HepG2 (cell line): ENCODE data around the gene GTPBP6. TPM values are rescaled to one million over a fixed set of nuclear protein-coding genes. Genes with fewer than 3 reads are reported as not detected.

Experiments used
- AHR ChIP-seq: IDR thresholded peaks from 2 replicates; pipeline ENCODE4 v1.6.1; 2018; ENCODE audit warnings: missing genetic modification reagents, missing compliant biosample characterization
- ARNT ChIP-seq: fragments of 450-650 bp; IDR thresholded peaks from 2 replicates; pipeline ENCODE4 v1.6.1; 2017
- BORCS8-MEF2B ChIP-seq: sonication (generic); formaldehyde crosslinking; IDR thresholded peaks from 2 replicates; pipeline ENCODE4 v1.8.0; 2022; ENCODE audit warnings: mild to moderate bottlenecking, missing genetic modification reagents
- CBX2 ChIP-seq, 2 experiments: fragments of 200-600 bp in 1 of 2; sonication (generic); formaldehyde crosslinking in 1 of 2; IDR thresholded peaks; 2 replicates each; pipeline versions ENCODE4 v1.7.0 to v1.8.1; 2018 to 2022; ENCODE audit warnings: low read depth in 2 of 2, low read length in 1 of 2, mild to moderate bottlenecking in 1 of 2, missing genetic modification reagents in 1 of 2
- GATA4 ChIP-seq: sonication (generic); IDR thresholded peaks from 2 replicates; pipeline ENCODE4 v1.6.1; 2016; ENCODE audit warnings: antibody characterized with exemption, low read depth, borderline replicate concordance
- KDM2A ChIP-seq: sonication (generic); formaldehyde crosslinking; IDR thresholded peaks from 2 replicates; pipeline ENCODE4 v1.4.0; 2020; ENCODE audit warnings: low read depth, missing genetic modification reagents, borderline replicate concordance
- NR2C2 ChIP-seq: sonication (generic); formaldehyde crosslinking; IDR thresholded peaks from 2 replicates; pipeline ENCODE4 v1.4.0; 2020; ENCODE audit warnings: missing genetic modification reagents, mild to moderate bottlenecking, moderate library complexity, borderline replicate concordance
- NRL ChIP-seq: sonication (generic); formaldehyde crosslinking; IDR thresholded peaks from 2 replicates; pipeline ENCODE4 v1.5.0; 2020; ENCODE audit warnings: missing genetic modification reagents, mild to moderate bottlenecking, moderate library complexity, borderline replicate concordance
- RBM39 ChIP-seq: fragments of 200-400 bp; formaldehyde crosslinking; IDR thresholded peaks from one replicate; pipeline ENCODE4 v1.6.1; 2018; ENCODE audit warnings: antibody characterized with exemption, mild to moderate bottlenecking, low read depth, low read length; ENCODE audit not compliant: poor library complexity, severe bottlenecking
- SSRP1 ChIP-seq: IDR thresholded peaks from 2 replicates; pipeline ENCODE4 v1.6.1; 2016; ENCODE audit warnings: control low read depth
- YEATS2 ChIP-seq: sonication (generic); formaldehyde crosslinking; IDR thresholded peaks from 2 replicates; pipeline ENCODE4 v1.4.0; 2020; ENCODE audit warnings: missing genetic modification reagents, borderline replicate concordance
- ZFY ChIP-seq: sonication (generic); formaldehyde crosslinking; IDR thresholded peaks from 2 replicates; pipeline ENCODE4 v1.4.0; 2020; ENCODE audit warnings: missing genetic modification reagents
- ZNF296 ChIP-seq: sonication (generic); formaldehyde crosslinking; conservative IDR thresholded peaks from 2 replicates; pipeline ENCODE4 v1.5.0; 2020; ENCODE audit warnings: mild to moderate bottlenecking, missing genetic modification reagents
- ZNF326 ChIP-seq: sonication (generic); formaldehyde crosslinking; IDR thresholded peaks from 2 replicates; pipeline ENCODE4 v1.4.0; 2020; ENCODE audit warnings: missing genetic modification reagents, borderline replicate concordance
- ZNF460 ChIP-seq: sonication (generic); formaldehyde crosslinking; IDR thresholded peaks from 2 replicates; pipeline ENCODE4 v1.5.1; 2020; ENCODE audit warnings: missing genetic modification reagents, mild to moderate bottlenecking, borderline replicate concordance
- ZNF7 ChIP-seq: IDR thresholded peaks from 2 replicates; pipeline ENCODE4 v1.6.1; 2016; ENCODE audit warnings: missing biosample characterization, missing genetic modification reagents
- ZNF747 ChIP-seq: sonication (generic); formaldehyde crosslinking; IDR thresholded peaks from 2 replicates; pipeline ENCODE4 v1.8.1; 2023; ENCODE audit warnings: missing genetic modification reagents, mild to moderate bottlenecking, borderline replicate concordance
- ZNF766 ChIP-seq: sonication (generic); formaldehyde crosslinking; IDR thresholded peaks from 2 replicates; pipeline ENCODE4 v1.5.0; 2020; ENCODE audit warnings: missing genetic modification reagents, borderline replicate concordance
- ZSCAN9 ChIP-seq: IDR thresholded peaks from 2 replicates; pipeline ENCODE4 v1.6.1; 2016; ENCODE audit warnings: borderline replicate concordance
- polyA plus RNA-seq, 8 experiments: library from polyadenylated mRNA; depleted of rRNA in 3 of 8; stranded (reverse) in 7 of 8; unstranded in 1 of 8; fragments of >200 nt; fragmentation: Illumina TruSeq in 4 of 8; extraction: Trizol in 4 of 8; gene quantifications; 2 replicates each; pipeline versions ENCODE4 v1.2.1 to v1.2.3, GENCODE V29; 2011 to 2016; ENCODE audit warnings: low read depth in 4 of 8, missing spikeins in 1 of 8, mixed read lengths in 1 of 8; ENCODE audit not compliant: insufficient read depth in 1 of 8
- total RNA-seq, 5 experiments: library from RNA; depleted of rRNA; stranded (reverse); fragments of >200 nt; fragmentation: Illumina TruSeq; extraction: Trizol; gene quantifications; 2 replicates each; pipeline ENCODE4 v1.2.3, GENCODE V29; 2016; ENCODE audit warnings: low read depth in 1 of 5
- TF ChIP-seq, protein P1 (sequence below): sonication (generic); formaldehyde crosslinking; IDR thresholded peaks from 2 replicates; pipeline ENCODE4 v1.5.1; 2020; ENCODE audit warnings: missing genetic modification reagents, mild to moderate bottlenecking, borderline replicate concordance
- TF ChIP-seq, protein P2 (sequence below): sonication (generic); formaldehyde crosslinking; IDR thresholded peaks from 2 replicates; pipeline ENCODE4 v1.4.0; 2020; ENCODE audit warnings: missing genetic modification reagents, borderline replicate concordance
- TF ChIP-seq, protein P3 (sequence below): sonication (generic); formaldehyde crosslinking; IDR thresholded peaks from 2 replicates; pipeline ENCODE4 v1.4.0; 2020; ENCODE audit warnings: mild to moderate bottlenecking, missing genetic modification reagents
- TF ChIP-seq, protein P4 (sequence below): sonication (generic); formaldehyde crosslinking; IDR thresholded peaks from 2 replicates; pipeline ENCODE4 v1.4.0; 2020; ENCODE audit warnings: missing genetic modification reagents

The GTPBP6 gene
- total and polyA plus RNA-seq, 2 of the 13 experiments (the other 11 are each of a cell fraction or from before 2014, with no cell fraction given) = 20.2 to 39.6 TPM

DNA sequence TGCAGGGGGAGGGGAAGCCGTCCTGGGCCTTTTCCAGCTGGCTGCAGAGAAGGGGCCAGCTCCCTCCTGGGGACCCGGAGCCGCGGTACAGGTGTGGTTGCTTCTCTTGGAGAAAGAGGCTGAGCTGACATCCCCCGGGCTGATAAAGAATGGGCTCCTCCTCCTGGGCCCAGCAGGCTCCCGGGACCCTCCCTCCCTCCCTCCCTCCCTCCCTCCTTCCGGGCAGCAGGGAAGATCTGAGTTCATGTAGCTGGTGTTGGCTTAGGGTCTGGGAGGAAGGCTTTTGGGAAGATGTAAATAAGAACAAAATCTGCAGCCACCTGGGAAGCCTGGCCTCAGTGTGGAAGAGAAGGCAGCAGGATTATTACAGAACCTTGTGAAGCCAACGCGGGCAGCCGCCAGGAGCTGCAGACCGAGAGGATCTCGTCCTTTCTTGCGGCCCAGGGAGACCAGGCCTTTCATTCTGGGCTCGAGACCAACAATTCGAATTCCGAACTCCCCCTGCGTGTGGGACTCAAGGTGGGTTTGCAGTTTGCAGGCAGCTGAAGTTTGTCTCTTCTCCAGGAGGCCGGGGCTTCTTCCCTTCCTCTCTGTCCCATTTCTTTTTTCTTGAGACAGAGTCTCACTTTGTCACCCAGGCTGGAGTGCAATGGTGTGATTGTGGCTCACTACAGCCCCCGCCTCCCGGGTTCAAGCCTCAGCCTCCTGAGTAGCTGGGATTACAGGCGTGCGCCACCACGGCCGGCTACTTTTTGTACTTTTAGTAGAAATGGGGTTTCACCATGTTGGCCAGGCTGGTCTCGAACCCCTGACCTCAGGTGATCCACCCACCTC is 37.2 kb downstream of the GTPBP6 start, which contains the start of gene PLCXD1 (continued):
- TF ChIP-seq KDM2A (CRISPR knock-in tag) (no peak), ZNF296 (CRISPR knock-in tag) (no peak), YEATS2 (CRISPR knock-in tag) (no peak), ARNT (no peak), ZNF747 (no peak), ZNF766 (CRISPR knock-in tag) (no peak), NR2C2 (CRISPR knock-in tag) (no peak), RBM39 (no peak), CBX2 (IDR thresholded peaks at IDR 0.05; ENCODE audit: low read depth, low read length) (no peak), CBX2 (CRISPR knock-in tag; IDR thresholded peaks at IDR 0.05; ENCODE audit: low read depth) (no peak), ZFY (CRISPR knock-in tag) (0 out of 2 replicates have a peak, but pooled peaks have one; percentile 18), AHR (CRISPR knock-in tag) (no peak), NRL (CRISPR knock-in tag) (no peak; the same call in 1 of the 2 replicates), ZSCAN9 (CRISPR knock-in tag) (no peak), ZNF7 (CRISPR knock-in tag) (no peak), BORCS8-MEF2B (CRISPR knock-in tag) (no peak), GATA4 (no peak), ZNF326 (CRISPR knock-in tag) (no peak), SSRP1 (CRISPR knock-in tag) (no peak), ZNF460 (peak; percentile 11; the same call in 1 of the 2 replicates)
- TF ChIP-seq, protein P1, sequence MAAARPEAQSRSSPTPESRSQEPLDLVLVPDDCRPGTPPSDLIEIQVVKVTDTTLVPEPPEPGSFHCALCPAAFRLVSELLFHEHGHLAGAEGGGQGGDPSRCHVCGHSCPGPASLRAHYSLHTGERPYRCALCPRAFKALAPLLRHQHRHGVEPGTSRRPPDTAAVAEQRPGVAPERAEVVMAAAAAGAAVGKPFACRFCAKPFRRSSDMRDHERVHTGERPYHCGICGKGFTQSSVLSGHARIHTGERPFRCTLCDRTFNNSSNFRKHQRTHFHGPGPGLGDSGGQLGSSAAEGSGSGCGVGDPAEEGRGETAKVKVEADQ (CRISPR knock-in tag) = no peak
- TF ChIP-seq, protein P2, sequence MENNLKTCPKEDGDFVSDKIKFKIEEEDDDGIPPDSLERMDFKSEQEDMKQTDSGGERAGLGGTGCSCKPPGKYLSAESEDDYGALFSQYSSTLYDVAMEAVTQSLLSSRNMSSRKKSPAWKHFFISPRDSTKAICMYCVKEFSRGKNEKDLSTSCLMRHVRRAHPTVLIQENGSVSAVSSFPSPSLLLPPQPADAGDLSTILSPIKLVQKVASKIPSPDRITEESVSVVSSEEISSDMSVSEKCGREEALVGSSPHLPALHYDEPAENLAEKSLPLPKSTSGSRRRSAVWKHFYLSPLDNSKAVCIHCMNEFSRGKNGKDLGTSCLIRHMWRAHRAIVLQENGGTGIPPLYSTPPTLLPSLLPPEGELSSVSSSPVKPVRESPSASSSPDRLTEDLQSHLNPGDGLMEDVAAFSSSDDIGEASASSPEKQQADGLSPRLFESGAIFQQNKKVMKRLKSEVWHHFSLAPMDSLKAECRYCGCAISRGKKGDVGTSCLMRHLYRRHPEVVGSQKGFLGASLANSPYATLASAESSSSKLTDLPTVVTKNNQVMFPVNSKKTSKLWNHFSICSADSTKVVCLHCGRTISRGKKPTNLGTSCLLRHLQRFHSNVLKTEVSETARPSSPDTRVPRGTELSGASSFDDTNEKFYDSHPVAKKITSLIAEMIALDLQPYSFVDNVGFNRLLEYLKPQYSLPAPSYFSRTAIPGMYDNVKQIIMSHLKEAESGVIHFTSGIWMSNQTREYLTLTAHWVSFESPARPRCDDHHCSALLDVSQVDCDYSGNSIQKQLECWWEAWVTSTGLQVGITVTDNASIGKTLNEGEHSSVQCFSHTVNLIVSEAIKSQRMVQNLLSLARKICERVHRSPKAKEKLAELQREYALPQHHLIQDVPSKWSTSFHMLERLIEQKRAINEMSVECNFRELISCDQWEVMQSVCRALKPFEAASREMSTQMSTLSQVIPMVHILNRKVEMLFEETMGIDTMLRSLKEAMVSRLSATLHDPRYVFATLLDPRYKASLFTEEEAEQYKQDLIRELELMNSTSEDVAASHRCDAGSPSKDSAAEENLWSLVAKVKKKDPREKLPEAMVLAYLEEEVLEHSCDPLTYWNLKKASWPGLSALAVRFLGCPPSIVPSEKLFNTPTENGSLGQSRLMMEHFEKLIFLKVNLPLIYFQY (CRISPR knock-in tag) = no peak
- TF ChIP-seq, protein P3, sequence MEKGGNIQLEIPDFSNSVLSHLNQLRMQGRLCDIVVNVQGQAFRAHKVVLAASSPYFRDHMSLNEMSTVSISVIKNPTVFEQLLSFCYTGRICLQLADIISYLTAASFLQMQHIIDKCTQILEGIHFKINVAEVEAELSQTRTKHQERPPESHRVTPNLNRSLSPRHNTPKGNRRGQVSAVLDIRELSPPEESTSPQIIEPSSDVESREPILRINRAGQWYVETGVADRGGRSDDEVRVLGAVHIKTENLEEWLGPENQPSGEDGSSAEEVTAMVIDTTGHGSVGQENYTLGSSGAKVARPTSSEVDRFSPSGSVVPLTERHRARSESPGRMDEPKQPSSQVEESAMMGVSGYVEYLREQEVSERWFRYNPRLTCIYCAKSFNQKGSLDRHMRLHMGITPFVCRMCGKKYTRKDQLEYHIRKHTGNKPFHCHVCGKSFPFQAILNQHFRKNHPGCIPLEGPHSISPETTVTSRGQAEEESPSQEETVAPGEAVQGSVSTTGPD (CRISPR knock-in tag) = no peak
- TF ChIP-seq, protein P4, sequence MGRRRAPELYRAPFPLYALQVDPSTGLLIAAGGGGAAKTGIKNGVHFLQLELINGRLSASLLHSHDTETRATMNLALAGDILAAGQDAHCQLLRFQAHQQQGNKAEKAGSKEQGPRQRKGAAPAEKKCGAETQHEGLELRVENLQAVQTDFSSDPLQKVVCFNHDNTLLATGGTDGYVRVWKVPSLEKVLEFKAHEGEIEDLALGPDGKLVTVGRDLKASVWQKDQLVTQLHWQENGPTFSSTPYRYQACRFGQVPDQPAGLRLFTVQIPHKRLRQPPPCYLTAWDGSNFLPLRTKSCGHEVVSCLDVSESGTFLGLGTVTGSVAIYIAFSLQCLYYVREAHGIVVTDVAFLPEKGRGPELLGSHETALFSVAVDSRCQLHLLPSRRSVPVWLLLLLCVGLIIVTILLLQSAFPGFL = no peak
